Measurements from ENCODE around the gene PTGR3. TPM values are rescaled to one million over a fixed set of nuclear protein-coding genes. Genes with fewer than 3 reads are reported as not detected.

The PTGR3 gene
- total RNA-seq, 4 donors from 2014 or later, result 12.2 to 25.2 (median 16.7) TPM

DNA sequence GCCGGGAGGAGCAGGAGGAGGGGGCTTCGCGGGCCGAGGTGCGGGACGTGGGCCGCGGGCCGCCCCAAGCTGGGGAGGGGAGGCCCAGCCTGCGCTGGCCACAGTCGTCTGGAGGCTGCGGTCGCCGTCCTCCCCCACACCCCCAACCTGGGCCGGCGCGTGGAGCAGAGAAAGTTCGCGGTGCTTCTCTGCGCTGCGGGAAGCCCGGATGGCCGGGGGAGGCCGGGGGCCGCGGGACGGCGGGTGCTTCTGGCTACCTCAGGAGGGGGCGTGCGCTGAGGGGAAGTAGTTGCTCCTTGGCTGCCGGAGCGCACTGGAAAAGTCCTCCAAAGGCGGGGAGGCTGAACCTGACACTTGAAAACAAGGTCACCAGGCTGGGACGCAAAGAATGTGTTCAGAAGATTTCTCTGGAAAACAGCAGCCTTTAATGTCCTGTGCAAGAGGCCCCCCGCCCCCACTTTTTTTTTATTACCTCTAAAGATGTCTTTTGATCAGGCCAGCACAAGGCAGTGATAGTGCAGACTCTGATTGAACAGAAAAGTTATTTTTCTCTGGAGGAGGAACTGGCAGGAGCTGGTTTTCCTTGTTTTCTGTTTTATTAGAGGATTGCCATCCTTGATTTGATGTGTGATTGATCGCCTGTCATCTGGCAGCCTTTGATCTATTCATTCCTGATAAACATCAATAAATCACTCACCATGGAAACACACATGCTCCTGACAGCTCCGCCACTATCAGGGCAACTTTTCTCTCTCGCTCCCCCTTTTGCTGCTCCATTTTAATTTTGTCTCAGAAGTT is 3.2 kb upstream of the PTGR3 start:
- WGBS, 2 donors, result 4 to 14% methylated on average over 7 to 10 of the region's 38 CpGs
- H3K4me3 ChIP-seq, result peak overlapping the region; percentile 72 to 96 (median 83)
- H3K27ac ChIP-seq, result peak overlapping the region; percentile 86 to 99 (median 96)
- peaks cover 49 to 71% (median 52%) of the 10 kb centered on the region in 3 donors for H3K4me1 ChIP-seq
- DNase-seq, result no peak
- intact Hi-C loops (cut with DNase I), result loop anchor here (5.0 kb wide), 1 partner anchor 35 kb away; no protein-coding TSS in a partner anchor
- no peaks in the 10 kb centered on the region for H3K27me3 ChIP-seq
- no peaks in the 10 kb centered on the region for H3K36me3 ChIP-seq
- no peak for TF ChIP-seq POLR2A (IDR thresholded peaks at IDR 0.05)
- TF ChIP-seq, protein P1, sequence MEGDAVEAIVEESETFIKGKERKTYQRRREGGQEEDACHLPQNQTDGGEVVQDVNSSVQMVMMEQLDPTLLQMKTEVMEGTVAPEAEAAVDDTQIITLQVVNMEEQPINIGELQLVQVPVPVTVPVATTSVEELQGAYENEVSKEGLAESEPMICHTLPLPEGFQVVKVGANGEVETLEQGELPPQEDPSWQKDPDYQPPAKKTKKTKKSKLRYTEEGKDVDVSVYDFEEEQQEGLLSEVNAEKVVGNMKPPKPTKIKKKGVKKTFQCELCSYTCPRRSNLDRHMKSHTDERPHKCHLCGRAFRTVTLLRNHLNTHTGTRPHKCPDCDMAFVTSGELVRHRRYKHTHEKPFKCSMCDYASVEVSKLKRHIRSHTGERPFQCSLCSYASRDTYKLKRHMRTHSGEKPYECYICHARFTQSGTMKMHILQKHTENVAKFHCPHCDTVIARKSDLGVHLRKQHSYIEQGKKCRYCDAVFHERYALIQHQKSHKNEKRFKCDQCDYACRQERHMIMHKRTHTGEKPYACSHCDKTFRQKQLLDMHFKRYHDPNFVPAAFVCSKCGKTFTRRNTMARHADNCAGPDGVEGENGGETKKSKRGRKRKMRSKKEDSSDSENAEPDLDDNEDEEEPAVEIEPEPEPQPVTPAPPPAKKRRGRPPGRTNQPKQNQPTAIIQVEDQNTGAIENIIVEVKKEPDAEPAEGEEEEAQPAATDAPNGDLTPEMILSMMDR (IDR thresholded peaks at IDR 0.05), result no peak
- H3K9me3 ChIP-seq, result no peaks in the 10 kb centered on the region

DNA sequence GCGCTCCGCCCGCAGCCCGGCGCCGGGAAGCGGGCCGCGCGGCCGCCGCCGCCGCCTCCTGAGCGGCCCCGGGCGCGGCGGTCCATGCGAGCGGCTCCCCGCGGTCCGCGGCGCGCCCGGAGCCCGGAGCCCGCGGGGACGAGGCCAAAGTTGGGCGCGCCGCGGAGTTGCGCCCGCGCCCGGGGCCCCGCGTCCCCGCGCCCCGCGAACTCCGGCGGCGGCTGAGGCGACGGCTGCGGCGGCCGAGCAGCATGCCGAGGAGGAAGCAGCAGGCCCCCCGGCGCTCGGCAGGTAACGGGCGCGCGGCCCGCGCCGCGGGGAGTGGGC is 2.6 kb upstream of the PTGR3 start:
- peak overlapping the region; percentile 86 to 99 (median 96) for H3K27ac ChIP-seq
- peaks cover 49 to 71% (median 50%) of the 10 kb centered on the region in 3 donors for H3K4me1 ChIP-seq
- no peaks in the 10 kb centered on the region for H3K9me3 ChIP-seq
- H3K36me3 ChIP-seq, result no peaks in the 10 kb centered on the region
- H3K4me3 ChIP-seq, result peak overlapping the region; percentile 72 to 96 (median 83)
- no peak for TF ChIP-seq POLR2A (IDR thresholded peaks at IDR 0.05)
- TF ChIP-seq, protein P1 (IDR thresholded peaks at IDR 0.05), result no peak
- no peaks in the 10 kb centered on the region for H3K27me3 ChIP-seq
- WGBS, 2 donors, result no CpG with 5 or more reads among the region's 66 CpGs
- intact Hi-C loops (cut with DNase I), result loop anchor here (5.0 kb wide), 1 partner anchor 36 kb away; no protein-coding TSS in a partner anchor
- no peak for DNase-seq

DNA sequence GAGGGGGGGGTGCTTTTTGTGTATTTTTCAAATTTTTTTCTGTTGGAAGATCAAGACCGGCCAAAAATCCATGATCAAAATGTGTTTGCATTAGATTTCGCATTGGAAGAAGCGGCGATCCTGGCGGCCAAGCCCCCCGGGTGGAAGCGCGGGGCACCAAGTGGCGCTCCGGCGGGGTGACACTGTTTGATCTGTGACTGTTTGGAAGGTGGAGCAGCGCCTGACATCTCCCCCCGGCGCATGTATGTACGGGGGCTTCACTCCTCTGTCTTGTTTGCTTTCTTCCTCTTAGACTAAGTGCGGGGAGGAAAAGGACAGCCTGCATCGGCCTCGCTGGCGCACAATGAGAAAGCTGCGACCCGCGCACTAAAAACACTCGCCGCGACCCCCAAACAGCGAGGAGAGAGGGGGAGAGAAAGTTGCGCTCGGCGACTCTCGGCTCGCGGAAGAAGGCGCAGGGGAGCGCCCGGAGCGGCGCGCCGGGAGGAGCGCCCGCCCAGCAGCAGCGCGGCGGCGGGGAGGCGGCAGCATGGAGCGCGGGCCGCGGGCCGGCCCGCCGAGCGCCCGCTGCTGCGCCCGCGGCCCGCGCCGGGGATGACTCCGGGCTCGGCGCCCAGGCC is 2.2 kb upstream of the PTGR3 start:
- H3K4me1 ChIP-seq, result peaks cover 48 to 71% (median 51%) of the 10 kb centered on the region in 3 donors
- WGBS, 2 donors, result 0 to 1% methylated on average over 2 to 15 of the region's 64 CpGs

DNA sequence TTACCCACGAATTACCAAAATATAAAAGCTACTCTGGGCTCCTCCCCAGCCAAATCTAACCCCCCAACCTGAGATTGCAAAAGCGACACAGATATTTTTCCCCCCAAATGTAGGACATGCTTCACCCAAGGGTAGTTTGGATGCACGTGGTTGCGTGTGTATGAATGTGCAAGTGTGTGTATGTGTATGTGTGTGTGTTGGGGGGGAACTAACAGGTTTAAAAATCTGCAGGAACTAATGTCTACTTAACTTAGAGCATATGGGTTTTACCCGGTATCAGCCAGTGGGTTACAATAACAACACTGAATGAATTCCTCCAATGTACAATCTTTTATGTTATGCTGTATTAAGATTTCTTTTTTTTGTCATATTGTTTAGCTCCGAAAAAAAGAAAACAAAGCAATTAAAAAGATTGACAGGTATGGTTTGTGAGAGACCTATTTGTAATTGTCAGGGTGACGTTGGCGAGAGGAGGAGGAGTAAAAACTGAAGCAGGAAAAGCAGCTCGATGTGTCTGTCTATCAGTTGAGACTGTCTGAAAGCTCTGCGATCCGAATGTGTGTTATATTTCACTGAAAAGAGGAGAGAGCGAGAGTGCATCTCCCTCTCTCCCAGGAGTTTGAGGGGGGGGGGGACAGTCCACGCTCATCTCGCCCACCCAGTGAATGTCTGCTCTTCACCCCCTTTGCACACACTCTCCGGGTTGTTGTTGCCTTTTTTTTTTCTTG is 1.5 kb upstream of the PTGR3 start, which contains the start of gene TSHZ1:
Gene TSHZ1, plus strand, starts transcription at position 524 of the 728 bp plus-strand sequence. CDS start 1,080 bp downstream, outside the sequence.
- Histone ChIP-seq H3K4me3 (peak within 1 kb of the TSS; percentile 75 to 96 (median 90)), H3K36me3 (no peaks in the 10 kb centered on the region), H3K27me3 (no peaks in the 10 kb centered on the region), H3K27ac (peak within 1 kb of the TSS; percentile 96 to 99 (median 97)), H3K9me3 (no peaks in the 10 kb centered on the region), H3K4me1 (peaks cover 42 to 71% (median 45%) of the 10 kb centered on the region in 3 donors)
- TF ChIP-seq, protein P1 (IDR thresholded peaks at IDR 0.05), result no peak
- peak in 3 of 4 donors; percentile 70 to 80 (median 76) for TF ChIP-seq POLR2A (IDR thresholded peaks at IDR 0.05)
- DNase-seq, result peak; percentile 46
- 2 to 4% methylated on average over 15 of the region's 15 CpGs for WGBS, 2 donors
- intact Hi-C loops (cut with DNase I), result loop anchor here (5.0 kb wide), 1 partner anchor 37 kb away; no protein-coding TSS in a partner anchor

More for the DNA sequence above, 2.2 kb upstream of the PTGR3 start:
- peak overlapping the region; percentile 74 to 96 (median 82) for H3K4me3 ChIP-seq
- no peak for DNase-seq
- TF ChIP-seq, protein P1 (IDR thresholded peaks at IDR 0.05), result no peak
- TF ChIP-seq POLR2A (IDR thresholded peaks at IDR 0.05), result no peak
- H3K27me3 ChIP-seq, result no peaks in the 10 kb centered on the region
- H3K36me3 ChIP-seq, result no peaks in the 10 kb centered on the region
- no peaks in the 10 kb centered on the region for H3K9me3 ChIP-seq
- intact Hi-C loops (cut with DNase I), result loop anchor here (5.0 kb wide), 1 partner anchor 36 kb away; no protein-coding TSS in a partner anchor
- peak overlapping the region; percentile 96 to 99 (median 97) for H3K27ac ChIP-seq

Measured in esophagus squamous epithelium (tissue), 5 donors.